Activated CD8-positive, alpha-beta memory T cell treated with anti-CD3 and anti-CD28 coated beads for 4 hours (primary cell): ENCODE measurements around the gene NFE2L2.
"Not testable (repeated sequence)": the region's sequence is repeated elsewhere in the genome, so short reads cannot be mapped to it uniquely, and the experiment has no call there.

Experiments
- DNase-seq, 2 donors: peaks; one replicate each; pipeline ENCODE4 v3.0.0-alpha.2; 2020; ENCODE audit warnings: low read depth in 2 of 2

NFE2L2 gene

GRCh38 chr2:177257471-177257870, 7.1 kb downstream of the NFE2L2 start:
- DNase-seq, result no peak

- DNase-seq, result no peak
These were observed 7.8 kb downstream of the NFE2L2 start for GRCh38 chr2:177256695-177257094.

GRCh38 chr2:177256026-177256425, 8.5 kb downstream of the NFE2L2 start:
- DNase-seq, result no peak

- DNase-seq, result no peak
These were observed 9.3 kb downstream of the NFE2L2 start for GRCh38 chr2:177255227-177255601.

- DNase-seq, result no peak
These were observed 9.9 kb downstream of the NFE2L2 start for GRCh38 chr2:177254433-177255226.

GRCh38 chr2:177253704-177254103, 10.8 kb downstream of the NFE2L2 start:
- DNase-seq, result no peak

- DNase-seq, result no peak
These were observed 11.6 kb downstream of the NFE2L2 start for GRCh38 chr2:177252808-177253531.

GRCh38 chr2:177251165-177251542, 13.4 kb downstream of the NFE2L2 start:
- DNase-seq, result no peak

- DNase-seq, result no peak
These were observed 14.1 kb downstream of the NFE2L2 start for GRCh38 chr2:177250461-177250860.

- DNase-seq, result no peak
These were observed 15.5 kb downstream of the NFE2L2 start for GRCh38 chr2:177249038-177249437.

- no peak for DNase-seq
These were observed 16.7 kb downstream of the NFE2L2 start for GRCh38 chr2:177247693-177248262.

- DNase-seq, result not testable (repeated sequence)
These were observed 17.9 kb downstream of the NFE2L2 start for GRCh38 chr2:177246523-177247030.

GRCh38 chr2:177246000-177246399, 18.5 kb downstream of the NFE2L2 start:
- DNase-seq, result no peak

GRCh38 chr2:177245010-177245422, 19.5 kb downstream of the NFE2L2 start:
- DNase-seq, result no peak

- DNase-seq, result no peak
These were observed 20.2 kb downstream of the NFE2L2 start for GRCh38 chr2:177244244-177244771.

GRCh38 chr2:177243476-177243875, 21.1 kb downstream of the NFE2L2 start:
- DNase-seq, result no peak

- DNase-seq, result no peak
These were observed 21.5 kb downstream of the NFE2L2 start for GRCh38 chr2:177243073-177243472.

- DNase-seq, result no peak
These were observed 22.2 kb downstream of the NFE2L2 start for GRCh38 chr2:177242121-177242987.

- DNase-seq, result no peak
These were observed 22.8 kb downstream of the NFE2L2 start for GRCh38 chr2:177241711-177242120.

GRCh38 chr2:177239932-177240630, 24.4 kb downstream of the NFE2L2 start:
- no peak for DNase-seq

GRCh38 chr2:177239053-177239452, 25.5 kb downstream of the NFE2L2 start:
- DNase-seq, result no peak
